H1 (cell line): Measurements from ENCODE around the gene LHCGR. TPM values are rescaled to one million over a fixed set of nuclear protein-coding genes. Genes with fewer than 3 reads are reported as not detected.

Source experiments
- CTCF ChIA-PET: fragments of 300-600 bp; sonication (Branson Sonifier 250); formaldehyde crosslinking; loops from one replicate; lab custom pipeline; 2021; ENCODE audit not compliant: partially characterized antibody; lab: Charles Lee
- POLR2A ChIA-PET: fragments of 300-600 bp; sonication (Branson Sonifier 250); formaldehyde crosslinking; loops from one replicate; lab custom pipeline; 2021; ENCODE audit warnings: inconsistent platforms; ENCODE audit not compliant: partially characterized antibody; lab: Charles Lee
- DNase-seq, 2 experiments: peaks; one replicate each; pipeline versions ENCODE4 v3.0.0 to v3.0.0-alpha.2; 2010 to 2022; ENCODE audit warnings: low spot score in 2 of 2, low read depth in 1 of 2, mixed read lengths in 1 of 2
- FAIRE-seq: peaks from 2 replicates; lab custom pipeline; 2011; peaks lifted over from hg19 to GRCh38; lab: Jason Lieb, UNC
- H2AFZ ChIP-seq: 2 replicates; pipeline ENCODE4 v1.8.1; 2012; ENCODE audit warnings: low read length, inconsistent platforms
- H2AK5ac ChIP-seq: 2 replicates; pipeline ENCODE4 v1.6.1; 2013; ENCODE audit warnings: low read depth, low read length
- H2BK120ac ChIP-seq: replicated peaks from 2 replicates; pipeline ENCODE3; 2013; ENCODE audit warnings: low read depth, low read length, inconsistent platforms
- H2BK12ac ChIP-seq: 2 replicates; pipeline ENCODE4 v1.6.1; 2013; ENCODE audit warnings: low read depth, low read length
- H2BK15ac ChIP-seq: 2 replicates; pipeline ENCODE4 v1.6.1; 2013; ENCODE audit warnings: low read length
- H2BK20ac ChIP-seq: 2 replicates; pipeline ENCODE4 v1.6.1; 2013; ENCODE audit warnings: low read length
- H2BK5ac ChIP-seq: 2 replicates; pipeline ENCODE4 v1.6.1; 2013; ENCODE audit warnings: low read depth, low read length
- H3K14ac ChIP-seq: 2 replicates; pipeline ENCODE4 v1.6.1; 2013; ENCODE audit warnings: inconsistent platforms; ENCODE audit not compliant: insufficient read length
- H3K18ac ChIP-seq: 2 replicates; pipeline ENCODE4 v1.6.1; 2013; ENCODE audit warnings: low read length; ENCODE audit errors: extremely low read depth
- H3K23ac ChIP-seq: 2 replicates; pipeline ENCODE4 v1.6.1; 2013; ENCODE audit warnings: inconsistent platforms; ENCODE audit not compliant: insufficient read length
- H3K23me2 ChIP-seq: 2 replicates; pipeline ENCODE4 v1.6.1; 2013; ENCODE audit warnings: low read depth, low read length
- H3K27ac ChIP-seq: 2 replicates; pipeline ENCODE4 v1.6.1; 2011; ENCODE audit warnings: low read depth, low read length, inconsistent platforms
- H3K27me3 ChIP-seq, 4 experiments: replicated peaks in 1 of 4; 1 replicate in 1 of 4; 2 replicates in 3 of 4; pipeline versions ENCODE4 v1.6.1 to v1.8.1; 2011 to 2013; ENCODE audit warnings: low read length in 3 of 4, mild to moderate bottlenecking in 3 of 4, inconsistent platforms in 2 of 4, mixed read lengths in 2 of 4, moderate library complexity in 1 of 4; ENCODE audit not compliant: control insufficient read depth in 3 of 4, insufficient read depth in 3 of 4; ENCODE audit errors: extremely low read depth in 1 of 4
- H3K36me3 ChIP-seq, 4 experiments: 2 replicates each; pipeline versions ENCODE4 v1.6.1 to v1.8.1; 2011 to 2013; ENCODE audit warnings: mild to moderate bottlenecking in 4 of 4, low read length in 3 of 4, moderate library complexity in 2 of 4, control low read depth in 1 of 4, inconsistent platforms in 1 of 4; ENCODE audit not compliant: insufficient read depth in 4 of 4, control insufficient read depth in 2 of 4
- H3K4ac ChIP-seq: replicated peaks from 2 replicates; pipeline ENCODE3; 2013; ENCODE audit warnings: low read length, low read depth, mixed read lengths, inconsistent platforms; ENCODE audit not compliant: insufficient read length
- H3K4me1 ChIP-seq, 4 experiments: replicated peaks in 1 of 4; 1 replicate in 1 of 4; 2 replicates in 3 of 4; pipeline versions ENCODE4 v1.6.1 to v1.8.1; 2011 to 2013; ENCODE audit warnings: low read length in 3 of 4, inconsistent platforms in 2 of 4, mixed read lengths in 1 of 4; ENCODE audit not compliant: insufficient read depth in 4 of 4, control insufficient read depth in 3 of 4
- H3K4me2 ChIP-seq, 2 experiments: 2 replicates each; pipeline versions ENCODE4 v1.6.1 to v1.8.1; 2011 to 2013; ENCODE audit warnings: low read depth in 2 of 2, low read length in 2 of 2, control low read depth in 1 of 2, inconsistent platforms in 1 of 2, mild to moderate bottlenecking in 1 of 2; ENCODE audit not compliant: insufficient read depth in 1 of 2
- H3K4me3 ChIP-seq, 4 experiments: fragments of 200-600, 300-600 bp in 1 of 4; sonication (generic), shearing (Covaris generic), sonication (Bioruptor Twin) in 1 of 4; 2 replicates each; pipeline versions ENCODE4 v1.5.1 to v1.8.1; 2011 to 2016; ENCODE audit warnings: low read length in 4 of 4, low read depth in 3 of 4, control low read depth in 2 of 4, inconsistent platforms in 2 of 4, mild to moderate bottlenecking in 2 of 4, mixed read lengths in 1 of 4, moderate library complexity in 1 of 4; ENCODE audit not compliant: insufficient read depth in 2 of 4; ENCODE audit errors: extremely low read depth in 1 of 4
- H3K56ac ChIP-seq: replicated peaks from 2 replicates; pipeline ENCODE3; 2013; ENCODE audit warnings: low read depth, mild to moderate bottlenecking, mixed read lengths, low read length, inconsistent platforms; ENCODE audit not compliant: insufficient read length
- H3K79me1 ChIP-seq: 2 replicates; pipeline ENCODE4 v1.6.1; 2013; ENCODE audit warnings: low read depth, low read length, control low read depth
- H3K79me2 ChIP-seq, 2 experiments: 2 replicates each; pipeline versions ENCODE4 v1.6.1 to v1.8.1; 2012 to 2013; ENCODE audit warnings: low read length in 2 of 2, mild to moderate bottlenecking in 2 of 2, inconsistent platforms in 1 of 2; ENCODE audit not compliant: insufficient read depth in 2 of 2, control insufficient read depth in 1 of 2
- H3K9ac ChIP-seq, 4 experiments: replicated peaks in 1 of 4; 1 replicate in 1 of 4; 2 replicates in 3 of 4; pipeline versions ENCODE4 v1.6.1 to v1.8.1; 2011 to 2013; ENCODE audit warnings: low read depth in 3 of 4, low read length in 3 of 4, control low read depth in 2 of 4, mild to moderate bottlenecking in 2 of 4, moderate library complexity in 2 of 4, inconsistent platforms in 1 of 4; ENCODE audit errors: extremely low read depth in 1 of 4
- H3K9me3 ChIP-seq, 2 experiments: 2 replicates each; pipeline versions ENCODE4 v1.6.1 to v1.8.1; 2012 to 2013; ENCODE audit warnings: mild to moderate bottlenecking in 2 of 2, moderate library complexity in 2 of 2, control low read depth in 1 of 2, inconsistent platforms in 1 of 2, low read depth in 1 of 2, low read length in 1 of 2, mixed read lengths in 1 of 2; ENCODE audit not compliant: insufficient read depth in 2 of 2
- H4K20me1 ChIP-seq, 2 experiments: replicated peaks in 1 of 2; 2 replicates each; pipeline versions ENCODE3 to v1.8.1; 2011 to 2013; ENCODE audit warnings: inconsistent platforms in 2 of 2, low read length in 2 of 2, mild to moderate bottlenecking in 1 of 2; ENCODE audit not compliant: insufficient read depth in 2 of 2, control insufficient read depth in 1 of 2
- H4K5ac ChIP-seq: 2 replicates; pipeline ENCODE4 v1.6.1; 2013; ENCODE audit warnings: low read length, low read depth, mixed read lengths, inconsistent platforms; ENCODE audit not compliant: insufficient read length
- H4K8ac ChIP-seq: 2 replicates; pipeline ENCODE4 v1.8.0; 2013; ENCODE audit warnings: mild to moderate bottlenecking, moderate library complexity, low read length, inconsistent platforms; ENCODE audit not compliant: insufficient read depth; ENCODE audit errors: extremely low read depth
- H4K91ac ChIP-seq: replicated peaks from 2 replicates; pipeline ENCODE3; 2013; ENCODE audit warnings: low read length, mixed read lengths, inconsistent platforms; ENCODE audit not compliant: insufficient read length
- CBX5 ChIP-seq: fragments of 300-800, 300-1000 bp; sonication (generic); IDR thresholded peaks from 2 replicates; pipeline ENCODE4 v1.7.1; 2016; ENCODE audit warnings: antibody characterized with exemption, low read length, low read depth
- CEBPB ChIP-seq: IDR thresholded peaks from 2 replicates; pipeline ENCODE4 v1.6.1; 2012; ENCODE audit warnings: low read depth, low read length
- CTBP2 ChIP-seq: IDR thresholded peaks from 2 replicates; pipeline ENCODE4 v1.7.0; 2011; ENCODE audit warnings: borderline replicate concordance, mild to moderate bottlenecking, moderate library complexity, mixed read lengths, low read length; ENCODE audit not compliant: insufficient read depth, insufficient read length
- CTCF ChIP-seq, 3 experiments: IDR thresholded peaks; 1 replicate in 2 of 3; 2 replicates in 1 of 3; pipeline versions ENCODE4 v1.5.1 to v1.6.1; 2011; ENCODE audit warnings: low read length in 3 of 3, mild to moderate bottlenecking in 3 of 3, inconsistent platforms in 2 of 3, low read depth in 1 of 3, moderate library complexity in 1 of 3; ENCODE audit not compliant: insufficient read depth in 1 of 3; ENCODE audit errors: control extremely low read depth in 1 of 3
- HDAC6 ChIP-seq: IDR thresholded peaks from one replicate; pipeline ENCODE4 v1.7.1; 2012; ENCODE audit warnings: low read depth, mild to moderate bottlenecking, inconsistent platforms, low read length, moderate library complexity
- JUND ChIP-seq: IDR thresholded peaks from 2 replicates; pipeline ENCODE4 v1.6.1; 2011; ENCODE audit warnings: mild to moderate bottlenecking, improper control_type of control experiment, low read length
- KDM4A ChIP-seq: IDR thresholded peaks from one replicate; pipeline ENCODE4 v1.7.1; 2012; ENCODE audit warnings: low read depth, mild to moderate bottlenecking, moderate library complexity, low read length, inconsistent platforms; ENCODE audit not compliant: severe bottlenecking
- RFX5 ChIP-seq: IDR thresholded peaks from 2 replicates; pipeline ENCODE4 v1.6.1; 2011; ENCODE audit warnings: low read depth, low read length, improper control_type of control experiment, borderline replicate concordance
- SIN3A ChIP-seq, 2 experiments: IDR thresholded peaks in 1 of 2; conservative IDR thresholded peaks in 1 of 2; 2 replicates each; pipeline ENCODE4 v1.6.1; 2011 to 2012; ENCODE audit warnings: low read length in 2 of 2, improper control_type of control experiment in 1 of 2, low read depth in 1 of 2, mild to moderate bottlenecking in 1 of 2
- TAF1 ChIP-seq: IDR thresholded peaks from 2 replicates; pipeline ENCODE4 v1.6.1; 2011; ENCODE audit warnings: mild to moderate bottlenecking, low read depth, low read length
- ZNF274 ChIP-seq: IDR thresholded peaks from 2 replicates; pipeline ENCODE4 v1.7.0; 2012; ENCODE audit warnings: low read length, borderline replicate concordance; ENCODE audit errors: extremely low read depth
- polyA plus RNA-seq, 7 experiments: library from polyadenylated mRNA; depleted of rRNA in 3 of 7; stranded (reverse) in 5 of 7; unstranded in 2 of 7; fragments of >200 nt in 5 of 7; fragments of 200-250 nt in 2 of 7; gene quantifications; 1 replicate in 5 of 7; 2 replicates in 1 of 7; 4 replicates in 1 of 7; pipeline versions ENCODE4 v1.2.1 to v1.2.3, GENCODE V29; 2011 to 2013; ENCODE audit warnings: missing spikeins in 2 of 7, mixed read lengths in 2 of 7
- total RNA-seq: library from RNA; stranded (reverse); fragmentation: NEBNext Ultra II Directional; extraction: Animal tissue kit (Norgen Biotek cat#: 25700); gene quantifications from 2 replicates; pipeline ENCODE4 v1.2.1, GENCODE V29; 2021

LHCGR gene
- total and polyA plus RNA-seq, 2 of the 8 experiments (the other 6 are each of a cell fraction or from before 2014, with no cell fraction given): 0.30 to 0.73 TPM

- H3K79me2 ChIP-seq: no peaks in the 10 kb centered on the region
- no peak overlapping the region for H4K8ac ChIP-seq
- peaks cover 3 to 9% (median 5%) of the 10 kb centered on the region in 4 experiments; a peak in 6 of 7 replicates for H3K4me1 ChIP-seq
- H3K9me3 ChIP-seq: no peaks in the 10 kb centered on the region
- no peak overlapping the region for H3K4me3 ChIP-seq
- no peak overlapping the region for H2BK20ac ChIP-seq
- H3K27me3 ChIP-seq: no peaks in the 10 kb centered on the region
- no peak overlapping the region for H2AFZ ChIP-seq
- H2AK5ac ChIP-seq: no peak overlapping the region
- no peak for FAIRE-seq
- H3K4ac ChIP-seq: no peak overlapping the region
- no peak overlapping the region for H2BK12ac ChIP-seq
- H3K27ac ChIP-seq: no peak overlapping the region
- H3K79me1 ChIP-seq: no peaks in the 10 kb centered on the region
- no peaks in the 10 kb centered on the region for H4K20me1 ChIP-seq
- no peak overlapping the region for H3K56ac ChIP-seq
- H2BK5ac ChIP-seq: no peak overlapping the region; the same call in 1 of the 2 replicates
- H4K5ac ChIP-seq: no peak overlapping the region
- ChIA-PET CTCF (interaction anchor here (1.3 to 3.3 kb wide), 10 partner anchors 9 to 217 kb away, joined by 3 to 16 read pairs (median 6); no protein-coding TSS in a partner anchor), POLR2A (no interaction called here)
- H3K23ac ChIP-seq: no peak overlapping the region
- no peak overlapping the region for H3K18ac ChIP-seq
- no peak for TF ChIP-seq CBX5
- no peak for TF ChIP-seq TAF1
- no peak for TF ChIP-seq SIN3A (conservative IDR thresholded peaks at IDR 0.05 in 1 of 2, IDR thresholded peaks at IDR 0.05 in 1 of 2; ENCODE audit: low read depth in 1 of 2, low read length in 2 of 2)
- TF ChIP-seq KDM4A: no peak
- no peak for TF ChIP-seq CEBPB
- no peak for TF ChIP-seq ZNF274
- no peak for TF ChIP-seq HDAC6
- TF ChIP-seq CTCF (IDR thresholded peaks at IDR 0.05; ENCODE audit: control extremely low read depth in 1 of 3, insufficient read depth in 1 of 3, low read depth in 1 of 3, low read length in 3 of 3): no peak
- no peak for TF ChIP-seq CTBP2
- TF ChIP-seq RFX5: no peak
- no peak for TF ChIP-seq JUND
- no peak overlapping the region for H2BK15ac ChIP-seq
- H3K14ac ChIP-seq: no peak overlapping the region
- peak overlapping the region in 1 of 4 experiments; percentile 8; a peak in 1 of 7 replicates for H3K9ac ChIP-seq
- no peak overlapping the region for H3K4me2 ChIP-seq
- peak in 1 of 2 experiments; percentile 11 for DNase-seq
- H4K91ac ChIP-seq: no peak overlapping the region
- H2BK120ac ChIP-seq: no peak overlapping the region
- no peaks in the 10 kb centered on the region for H3K23me2 ChIP-seq
- H3K36me3 ChIP-seq: no peaks in the 10 kb centered on the region; a peak in 1 of 8 replicates
Measured at GRCh38 chr2:48728840-48729239, 26.7 kb downstream of the LHCGR start.
